ENCODE data around the gene VGLL4.

DNA sequence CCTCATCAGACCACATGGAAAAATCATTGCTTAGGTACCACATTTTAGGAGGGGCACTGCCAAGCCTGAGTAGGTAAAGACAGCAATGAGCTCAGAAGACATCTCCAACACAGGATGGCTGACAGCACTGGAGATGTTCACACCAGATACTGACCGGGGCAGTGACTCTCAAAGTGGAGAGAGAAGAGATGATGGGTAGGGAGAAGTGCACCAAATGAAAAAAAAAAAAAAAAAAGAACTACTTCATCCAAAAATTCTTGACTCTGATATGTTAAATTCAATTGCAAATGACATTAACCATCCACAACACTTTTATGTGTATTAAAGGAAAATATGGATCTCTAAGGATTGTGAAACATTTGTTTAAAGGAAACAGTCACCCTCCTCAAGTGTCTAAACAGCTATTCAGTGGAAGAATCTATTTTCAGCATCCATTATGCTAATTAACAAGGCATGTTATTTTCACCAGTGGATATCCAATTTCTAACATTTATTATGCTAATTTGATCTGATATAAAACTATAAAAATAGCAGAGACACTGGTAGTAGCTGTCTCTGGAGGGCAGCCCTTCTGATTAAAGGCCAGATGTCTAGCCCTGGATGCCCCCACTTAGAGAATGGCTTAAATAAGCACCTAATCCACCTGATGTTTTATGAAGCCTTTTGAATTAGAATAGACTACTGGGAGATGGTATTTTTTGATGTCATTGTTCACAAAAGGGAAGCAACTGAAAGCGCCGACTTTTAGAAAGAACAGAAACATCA, 48.2 kb upstream of the VGLL4 start:
- TF ChIP-seq CHD4 (IDR thresholded peaks at IDR 0.05; ENCODE audit: borderline replicate concordance) (no peak), POLR2A (IDR thresholded peaks at IDR 0.05; ENCODE audit: low read length) (no peak), JUN (IDR thresholded peaks at IDR 0.05) (no peak)
- TF ChIP-seq, protein P1, sequence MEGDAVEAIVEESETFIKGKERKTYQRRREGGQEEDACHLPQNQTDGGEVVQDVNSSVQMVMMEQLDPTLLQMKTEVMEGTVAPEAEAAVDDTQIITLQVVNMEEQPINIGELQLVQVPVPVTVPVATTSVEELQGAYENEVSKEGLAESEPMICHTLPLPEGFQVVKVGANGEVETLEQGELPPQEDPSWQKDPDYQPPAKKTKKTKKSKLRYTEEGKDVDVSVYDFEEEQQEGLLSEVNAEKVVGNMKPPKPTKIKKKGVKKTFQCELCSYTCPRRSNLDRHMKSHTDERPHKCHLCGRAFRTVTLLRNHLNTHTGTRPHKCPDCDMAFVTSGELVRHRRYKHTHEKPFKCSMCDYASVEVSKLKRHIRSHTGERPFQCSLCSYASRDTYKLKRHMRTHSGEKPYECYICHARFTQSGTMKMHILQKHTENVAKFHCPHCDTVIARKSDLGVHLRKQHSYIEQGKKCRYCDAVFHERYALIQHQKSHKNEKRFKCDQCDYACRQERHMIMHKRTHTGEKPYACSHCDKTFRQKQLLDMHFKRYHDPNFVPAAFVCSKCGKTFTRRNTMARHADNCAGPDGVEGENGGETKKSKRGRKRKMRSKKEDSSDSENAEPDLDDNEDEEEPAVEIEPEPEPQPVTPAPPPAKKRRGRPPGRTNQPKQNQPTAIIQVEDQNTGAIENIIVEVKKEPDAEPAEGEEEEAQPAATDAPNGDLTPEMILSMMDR (IDR thresholded peaks at IDR 0.05), result no peak

Measured in A549 (cell line).